Measurements from ENCODE around the gene LRRC27. TPM values are rescaled to one million over a fixed set of nuclear protein-coding genes. Genes with fewer than 3 reads are reported as not detected.

LRRC27 gene
- total RNA-seq, 3 donors from 2014 or later: 6.2 to 19.3 (median 8.2) TPM

- H3K36me3 ChIP-seq: no peaks in the 10 kb centered on the region
- H3K4me1 ChIP-seq: peaks cover 0 to 24% of the 10 kb centered on the region in 2 donors
- H3K27me3 ChIP-seq: no peaks in the 10 kb centered on the region
- no peak for DNase-seq (ENCODE audit: low spot score in 2 of 2)
- TF ChIP-seq CTCF (IDR thresholded peaks at IDR 0.05) (no peak), POLR2A (IDR thresholded peaks at IDR 0.05) (no peak), POLR2AphosphoS5 (IDR thresholded peaks at IDR 0.05) (no peak)
- H3K9me3 ChIP-seq: no peaks in the 10 kb centered on the region
- H3K27ac ChIP-seq: peak overlapping the region; percentile 68 to 90
- no peak overlapping the region for H3K4me3 ChIP-seq
- intact Hi-C loops (cut with DNase I; ENCODE audit: low total_unique reads): no loop called here
Measured at GRCh38 chr10:132419538-132420468, 87.8 kb downstream of the LRRC27 start.

- Histone ChIP-seq H3K27ac (peak overlapping the region; percentile 68 to 90), H3K4me1 (peaks cover 0 to 24% of the 10 kb centered on the region in 2 donors), H3K36me3 (no peaks in the 10 kb centered on the region), H3K27me3 (no peaks in the 10 kb centered on the region), H3K4me3 (no peak overlapping the region), H3K9me3 (no peaks in the 10 kb centered on the region)
- intact Hi-C loops (cut with DNase I; ENCODE audit: low total_unique reads): no loop called here
- DNase-seq (ENCODE audit: low spot score in 2 of 2): no peak
- no peak for TF ChIP-seq POLR2AphosphoS5 (IDR thresholded peaks at IDR 0.05)
- no peak for TF ChIP-seq POLR2A (IDR thresholded peaks at IDR 0.05)
- no peak for TF ChIP-seq CTCF (IDR thresholded peaks at IDR 0.05)
Measured at GRCh38 chr10:132420469-132420980, 88.5 kb downstream of the LRRC27 start.

GRCh38 chr10:132420981-132421846 lies 89.2 kb downstream of the LRRC27 start:
- no peaks in the 10 kb centered on the region for H3K36me3 ChIP-seq
- peaks cover 0 to 24% of the 10 kb centered on the region in 2 donors for H3K4me1 ChIP-seq
- H3K4me3 ChIP-seq: peak overlapping the region in 1 of 3 donors; percentile 31
- no peaks in the 10 kb centered on the region for H3K27me3 ChIP-seq
- no peak for TF ChIP-seq CTCF (IDR thresholded peaks at IDR 0.05)
- no peak for TF ChIP-seq POLR2AphosphoS5 (IDR thresholded peaks at IDR 0.05)
- no peak for TF ChIP-seq POLR2A (IDR thresholded peaks at IDR 0.05)
- peak in 1 of 2 donors; percentile 64 for DNase-seq (ENCODE audit: low spot score in 2 of 2)
- no peaks in the 10 kb centered on the region for H3K9me3 ChIP-seq
- intact Hi-C loops (cut with DNase I; ENCODE audit: low total_unique reads): no loop called here
- peak overlapping the region; percentile 86 to 90 for H3K27ac ChIP-seq

- Histone ChIP-seq H3K36me3 (no peaks in the 10 kb centered on the region), H3K9me3 (no peaks in the 10 kb centered on the region), H3K4me3 (no peak overlapping the region), H3K27ac (peak overlapping the region; percentile 86 to 90), H3K4me1 (peaks cover 0 to 24% of the 10 kb centered on the region in 2 donors), H3K27me3 (no peaks in the 10 kb centered on the region)
- TF ChIP-seq CTCF (IDR thresholded peaks at IDR 0.05) (no peak), POLR2A (IDR thresholded peaks at IDR 0.05) (no peak), POLR2AphosphoS5 (IDR thresholded peaks at IDR 0.05) (no peak)
- DNase-seq (ENCODE audit: low spot score in 2 of 2): no peak
- intact Hi-C loops (cut with DNase I; ENCODE audit: low total_unique reads): no loop called here
Measured at GRCh38 chr10:132421847-132422751, 90.1 kb downstream of the LRRC27 start.

Data from breast epithelium (tissue), 4 donors.